IPS-15b (cell line): ENCODE measurements around the gene KRTCAP2.
"Not testable (repeated sequence)": the region's sequence is repeated elsewhere in the genome, so short reads cannot be mapped to it uniquely, and the experiment has no call there.

Experiments used
- H3K27me3 ChIP-seq: one replicate; pipeline ENCODE4 v1.6.1; 2013; ENCODE audit warnings: low read length; ENCODE audit not compliant: control insufficient read depth, insufficient read depth
- H3K36me3 ChIP-seq: one replicate; pipeline ENCODE4 v1.6.1; 2013; ENCODE audit warnings: low read length; ENCODE audit not compliant: control insufficient read depth, insufficient read depth
- H3K4me1 ChIP-seq: one replicate; pipeline ENCODE4 v1.6.1; 2013; ENCODE audit warnings: mild to moderate bottlenecking, low read length; ENCODE audit not compliant: control insufficient read depth, insufficient read depth
- H3K4me3 ChIP-seq: one replicate; pipeline ENCODE4 v1.5.1; 2013; ENCODE audit warnings: low read depth, low read length
- H3K9ac ChIP-seq: one replicate; pipeline ENCODE4 v1.6.1; 2013; ENCODE audit warnings: low read depth, mild to moderate bottlenecking, low read length
- H3K9me3 ChIP-seq: one replicate; pipeline ENCODE4 v1.6.1; 2013; ENCODE audit warnings: mild to moderate bottlenecking, low read length; ENCODE audit not compliant: control insufficient read depth, insufficient read depth

The KRTCAP2 gene

GRCh38 chr1:155172732-155173477 lies at the start of gene KRTCAP2:
KRTCAP2 (minus strand) TSS chr1:155173304; CDS start chr1:155173224, 80 bp downstream.
- Histone ChIP-seq H3K36me3 (peaks cover 15% of the 10 kb centered on the region), H3K27me3 (no peaks in the 10 kb centered on the region), H3K9me3 (no peaks in the 10 kb centered on the region), H3K4me1 (peaks cover 4% of the 10 kb centered on the region), H3K9ac (peak within 1 kb of the TSS; percentile 87), H3K4me3 (peak within 1 kb of the TSS; percentile 95)

- H3K4me1 ChIP-seq, H3K36me3 ChIP-seq, H3K9ac ChIP-seq, H3K4me3 ChIP-seq, H3K27me3 ChIP-seq, H3K9me3 ChIP-seq: not testable (repeated sequence)
Measured at GRCh38 chr1:155220211-155220965, 47.3 kb upstream of the KRTCAP2 start.

- no peaks in the 10 kb centered on the region for H3K4me1 ChIP-seq
- H3K36me3 ChIP-seq: peaks cover 4% of the 10 kb centered on the region
- peak overlapping the region; percentile 27 for H3K4me3 ChIP-seq
- H3K9ac ChIP-seq: no peak overlapping the region
- H3K9me3 ChIP-seq: no peaks in the 10 kb centered on the region
- H3K27me3 ChIP-seq: no peaks in the 10 kb centered on the region
Measured at GRCh38 chr1:155219592-155220031, 46.5 kb upstream of the KRTCAP2 start.

DNA sequence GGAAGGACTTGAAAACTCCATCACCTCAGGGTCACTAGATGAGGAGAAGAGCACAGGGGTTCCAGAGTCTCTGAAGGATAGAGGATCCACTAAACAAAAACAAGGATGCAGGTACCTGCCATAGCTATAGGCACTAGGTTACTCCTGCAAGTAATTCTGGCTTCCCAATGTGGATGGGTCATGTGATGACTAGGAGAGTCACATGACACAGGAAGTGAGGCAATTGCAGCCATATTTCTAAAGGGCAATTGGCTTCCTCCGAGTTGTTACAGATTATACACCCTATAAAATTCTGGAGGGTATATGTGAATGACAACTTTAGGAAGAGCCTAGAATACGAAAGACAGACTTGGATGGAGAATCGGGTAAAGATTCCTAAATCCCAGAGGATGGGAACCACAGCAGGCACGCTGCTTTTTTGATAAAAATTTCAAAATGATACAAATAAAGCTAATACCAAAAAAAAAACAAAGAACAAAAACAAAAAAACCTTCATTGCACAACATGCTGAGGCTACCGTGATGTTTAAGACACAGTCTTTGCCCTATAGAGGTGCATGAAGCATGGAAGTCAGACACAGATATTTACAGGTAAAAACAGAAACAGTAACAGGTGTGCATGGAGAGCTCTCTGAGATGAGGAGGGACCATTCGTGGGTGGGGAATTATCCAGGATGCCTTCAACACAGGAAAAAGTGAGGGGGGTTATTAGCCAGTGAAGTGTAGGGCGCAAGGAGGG lies 45.9 kb upstream of the KRTCAP2 start:
- Histone ChIP-seq H3K9ac (no peak overlapping the region), H3K4me1 (no peaks in the 10 kb centered on the region), H3K4me3 (peak overlapping the region; percentile 27), H3K9me3 (no peaks in the 10 kb centered on the region), H3K27me3 (no peaks in the 10 kb centered on the region), H3K36me3 (peaks cover 4% of the 10 kb centered on the region)

DNA sequence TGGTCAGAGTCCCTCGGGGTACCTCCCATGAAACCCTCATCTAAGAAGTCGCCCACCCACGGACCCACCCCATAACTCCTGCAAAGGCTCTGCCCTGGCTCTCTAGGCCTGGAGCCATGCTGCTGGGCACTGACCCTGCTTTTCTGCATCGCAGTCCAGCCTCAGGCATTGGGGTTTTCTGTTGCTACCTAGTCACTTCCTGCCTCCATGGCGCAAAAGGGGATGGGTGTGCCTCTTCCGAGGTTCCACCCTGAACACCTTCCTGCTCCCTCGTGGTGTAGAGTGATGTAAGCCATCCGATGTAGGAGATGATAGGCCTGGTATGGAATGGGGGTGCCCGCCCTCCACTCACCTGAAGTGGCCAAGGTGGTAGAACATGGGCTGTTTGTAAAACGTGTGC lies 41.6 kb upstream of the KRTCAP2 start:
- H3K9ac ChIP-seq, H3K9me3 ChIP-seq, H3K4me1 ChIP-seq, H3K4me3 ChIP-seq, H3K27me3 ChIP-seq, H3K36me3 ChIP-seq: not testable (repeated sequence)

GRCh38 chr1:155212051-155212440 lies 38.9 kb upstream of the KRTCAP2 start:
- H3K9me3 ChIP-seq, H3K4me3 ChIP-seq, H3K27me3 ChIP-seq, H3K36me3 ChIP-seq, H3K4me1 ChIP-seq, H3K9ac ChIP-seq: not testable (repeated sequence)

DNA sequence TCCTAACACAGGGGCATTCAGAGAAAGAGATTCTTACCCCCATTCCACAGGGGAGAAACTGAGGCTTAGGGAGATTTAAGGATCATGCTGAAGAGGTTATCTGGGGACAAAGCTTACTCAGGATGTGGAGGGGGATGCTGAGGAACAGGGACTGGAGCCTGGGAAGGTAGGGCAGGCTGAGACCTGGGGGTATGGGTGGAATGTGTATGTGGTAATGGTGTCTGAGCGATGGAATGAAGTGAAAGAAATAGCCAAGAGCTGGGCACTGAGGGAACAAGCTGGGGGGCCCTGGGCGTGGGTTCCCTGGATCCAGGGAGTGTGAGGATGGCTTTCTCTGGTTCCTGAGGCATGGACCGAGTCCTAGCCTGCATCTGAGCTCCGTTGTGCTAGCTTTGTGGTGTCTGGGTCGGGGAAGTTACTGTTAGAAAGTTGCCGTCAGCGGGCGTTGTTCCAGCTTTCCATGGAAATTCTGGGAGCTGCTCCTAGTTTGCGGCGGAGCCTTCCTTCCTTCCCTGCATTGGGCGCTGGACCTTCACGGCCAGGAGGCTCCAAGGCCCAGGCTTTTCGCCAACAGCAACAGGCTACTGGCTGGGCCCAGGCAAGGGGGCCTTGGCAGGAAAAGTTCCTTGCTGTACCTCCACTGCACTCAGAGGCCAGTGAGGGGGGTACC lies 38.4 kb upstream of the KRTCAP2 start:
- not testable (repeated sequence) for H3K36me3 ChIP-seq, H3K4me1 ChIP-seq, H3K4me3 ChIP-seq, H3K9me3 ChIP-seq, H3K9ac ChIP-seq, H3K27me3 ChIP-seq

- Histone ChIP-seq H3K9ac (no peak overlapping the region), H3K9me3 (no peaks in the 10 kb centered on the region), H3K4me1 (no peaks in the 10 kb centered on the region), H3K27me3 (no peaks in the 10 kb centered on the region), H3K36me3 (peaks cover 6% of the 10 kb centered on the region), H3K4me3 (no peak overlapping the region)
Measured at GRCh38 chr1:155210314-155211104, 37.4 kb upstream of the KRTCAP2 start.

GRCh38 chr1:155209312-155209721 lies 36.2 kb upstream of the KRTCAP2 start:
- H3K9ac ChIP-seq: peak overlapping the region; percentile 87
- peaks cover 2% of the 10 kb centered on the region for H3K36me3 ChIP-seq
- H3K9me3 ChIP-seq: no peaks in the 10 kb centered on the region
- H3K27me3 ChIP-seq: no peaks in the 10 kb centered on the region
- H3K4me1 ChIP-seq: no peaks in the 10 kb centered on the region
- peak overlapping the region; percentile 67 for H3K4me3 ChIP-seq

- H3K9me3 ChIP-seq: no peaks in the 10 kb centered on the region
- H3K4me3 ChIP-seq: peak within 1 kb of the TSS; percentile 67
- H3K9ac ChIP-seq: peak within 1 kb of the TSS; percentile 87
- peaks cover 2% of the 10 kb centered on the region for H3K36me3 ChIP-seq
- no peaks in the 10 kb centered on the region for H3K27me3 ChIP-seq
- no peaks in the 10 kb centered on the region for H3K4me1 ChIP-seq
Measured at GRCh38 chr1:155208541-155209311, 35.6 kb upstream of the KRTCAP2 start, which contains the start of gene MTX1. MTX1 (plus strand) TSS chr1:155208695; CDS start chr1:155208805, 110 bp downstream.
